ENCODE results near the gene NCOA3.

DNA sequence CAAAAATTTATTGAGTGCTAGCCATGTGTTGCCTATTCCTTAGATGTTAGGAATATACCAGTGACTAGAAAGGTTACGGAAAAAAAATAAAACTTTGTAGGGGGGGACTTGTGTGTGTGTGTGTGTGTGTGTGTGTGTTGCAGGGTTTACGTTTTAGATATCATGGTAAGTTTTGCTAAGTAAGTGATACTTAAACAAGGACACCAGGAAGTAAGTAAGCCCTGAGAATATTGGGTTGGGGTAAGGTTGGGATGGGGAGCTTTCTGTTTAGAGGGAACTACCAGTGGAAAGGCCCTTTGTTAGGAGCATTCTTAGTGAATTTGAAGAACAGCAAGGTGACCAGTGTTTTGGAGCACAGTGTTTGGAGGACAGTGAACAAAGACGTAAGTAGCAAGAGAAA lies 30.3 kb downstream of the NCOA3 start:
- no peak for TF ChIP-seq POLR2A (IDR thresholded peaks at IDR 0.05)
- no peak for TF ChIP-seq CTCF (IDR thresholded peaks at IDR 0.05)

Measured in adrenal gland (tissue), 5 donors.